ENCODE measurements around the gene PCDHGA5.
"Not testable (repeated sequence)": the region's sequence is repeated elsewhere in the genome, so short reads cannot be mapped to it uniquely, and the experiment has no call there.

The PCDHGA5 gene

DNA sequence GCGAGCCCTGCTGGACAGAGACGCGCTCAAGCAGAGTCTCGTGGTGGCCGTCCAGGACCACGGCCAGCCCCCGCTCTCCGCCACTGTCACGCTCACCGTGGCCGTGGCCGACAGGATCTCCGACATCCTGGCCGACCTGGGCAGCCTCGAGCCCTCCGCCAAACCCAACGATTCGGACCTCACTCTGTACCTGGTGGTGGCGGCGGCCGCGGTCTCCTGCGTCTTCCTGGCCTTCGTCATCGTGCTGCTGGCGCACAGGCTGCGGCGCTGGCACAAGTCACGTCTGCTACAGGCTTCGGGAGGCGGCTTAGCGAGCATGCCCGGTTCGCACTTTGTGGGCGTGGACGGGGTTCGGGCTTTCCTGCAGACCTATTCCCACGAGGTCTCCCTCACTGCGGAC is 31.4 kb upstream of the PCDHGA5 start:
- H3K27ac ChIP-seq (ENCODE audit: low read depth in 2 of 2, low read length in 2 of 2); H3K4me1 ChIP-seq (ENCODE audit: control insufficient read depth in 2 of 2, insufficient read depth in 2 of 2, low read length in 2 of 2); H3K4me3 ChIP-seq (ENCODE audit: low read length in 2 of 2); H3K27me3 ChIP-seq (ENCODE audit: control insufficient read depth in 2 of 2, insufficient read depth in 2 of 2, low read length in 2 of 2); H3K36me3 ChIP-seq (ENCODE audit: control insufficient read depth in 2 of 2, insufficient read depth in 2 of 2, low read length in 2 of 2); H3K9ac ChIP-seq (ENCODE audit: low read depth in 1 of 2, low read length in 2 of 2): not testable (repeated sequence)
- H3K9me3 ChIP-seq (ENCODE audit: control insufficient read depth in 2 of 2, low read length in 2 of 2): peaks cover 10 to 20% of the 10 kb centered on the region in 2 donors

DNA sequence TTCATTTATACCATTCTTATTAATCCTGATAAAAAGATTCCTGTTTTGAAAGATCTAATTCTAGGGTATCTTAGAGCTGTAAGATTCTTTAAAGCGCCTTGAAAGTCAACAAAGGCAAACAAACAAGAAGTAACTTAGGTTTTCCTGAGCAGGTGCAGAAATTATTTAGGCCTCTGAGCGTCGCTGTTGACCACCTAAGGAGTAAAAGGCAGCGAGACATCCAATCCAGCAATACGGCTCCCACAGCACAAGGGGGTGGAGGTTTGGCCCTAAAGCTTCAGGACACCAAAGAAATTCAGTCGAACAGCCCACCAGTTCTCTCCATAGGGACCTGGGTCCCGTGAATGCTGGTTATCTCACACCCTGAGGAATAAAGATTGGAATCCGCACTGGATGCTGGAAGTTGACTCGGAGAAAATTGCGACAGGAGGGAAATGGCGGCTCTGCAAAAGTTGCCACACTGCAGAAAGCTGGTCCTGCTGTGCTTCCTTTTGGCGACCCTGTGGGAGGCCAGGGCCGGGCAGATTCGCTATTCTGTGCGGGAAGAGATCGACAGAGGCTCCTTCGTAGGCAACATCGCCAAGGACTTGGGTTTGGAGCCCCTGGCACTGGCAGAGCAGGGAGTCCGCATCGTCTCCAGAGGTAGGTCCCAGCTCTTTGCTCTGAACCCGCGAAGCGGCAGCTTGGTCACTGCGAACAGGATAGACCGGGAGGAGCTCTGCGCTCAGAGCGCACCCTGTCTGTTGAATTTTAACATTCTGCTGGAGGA is 25.2 kb upstream of the PCDHGA5 start, which contains the start of gene PCDHGA2:
TSS of gene PCDHGA2 (plus strand) at position 223 of the 769 bp plus-strand sequence.
- peak within 1 kb of the TSS; percentile 10 to 39 for H3K4me3 ChIP-seq (ENCODE audit: low read length in 2 of 2)
- peaks cover 19 to 22% of the 10 kb centered on the region in 2 donors for H3K9me3 ChIP-seq (ENCODE audit: control insufficient read depth in 2 of 2, low read length in 2 of 2)
- no peak within 1 kb of the TSS for H3K9ac ChIP-seq (ENCODE audit: low read depth in 1 of 2, low read length in 2 of 2)
- no peaks in the 10 kb centered on the region for H3K4me1 ChIP-seq (ENCODE audit: control insufficient read depth in 2 of 2, insufficient read depth in 2 of 2, low read length in 2 of 2)
- no peaks in the 10 kb centered on the region for H3K36me3 ChIP-seq (ENCODE audit: control insufficient read depth in 2 of 2, insufficient read depth in 2 of 2, low read length in 2 of 2)
- H3K27ac ChIP-seq (ENCODE audit: low read depth in 2 of 2, low read length in 2 of 2): no peak within 1 kb of the TSS
- H3K27me3 ChIP-seq (ENCODE audit: control insufficient read depth in 2 of 2, insufficient read depth in 2 of 2, low read length in 2 of 2): no peaks in the 10 kb centered on the region

DNA sequence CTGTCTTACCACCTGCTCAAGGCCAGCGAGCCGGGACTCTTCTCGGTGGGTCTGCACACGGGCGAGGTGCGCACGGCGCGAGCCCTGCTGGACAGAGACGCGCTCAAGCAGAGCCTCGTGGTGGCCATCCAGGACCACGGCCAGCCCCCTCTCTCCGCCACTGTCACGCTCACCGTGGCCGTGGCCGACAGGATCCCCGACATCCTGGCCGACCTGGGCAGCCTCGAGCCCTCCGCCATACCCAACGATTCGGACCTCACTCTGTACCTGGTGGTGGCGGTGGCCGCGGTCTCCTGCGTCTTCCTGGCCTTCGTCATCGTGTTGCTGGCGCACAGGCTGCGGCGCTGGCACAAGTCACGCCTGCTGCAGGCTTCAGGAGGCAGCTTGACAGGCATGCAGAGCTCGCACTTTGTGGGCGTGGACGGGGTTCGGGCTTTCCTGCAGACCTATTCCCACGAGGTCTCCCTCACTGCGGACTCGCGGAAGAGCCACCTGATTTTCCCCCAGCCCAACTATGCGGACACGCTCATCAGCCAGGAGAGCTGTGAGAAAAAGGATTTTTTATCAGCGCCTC is 23.1 kb upstream of the PCDHGA5 start:
- not testable (repeated sequence) for H3K27me3 ChIP-seq (ENCODE audit: control insufficient read depth in 2 of 2, insufficient read depth in 2 of 2, low read length in 2 of 2); H3K27ac ChIP-seq (ENCODE audit: low read depth in 2 of 2, low read length in 2 of 2); H3K36me3 ChIP-seq (ENCODE audit: control insufficient read depth in 2 of 2, insufficient read depth in 2 of 2, low read length in 2 of 2); H3K9ac ChIP-seq (ENCODE audit: low read depth in 1 of 2, low read length in 2 of 2); H3K4me3 ChIP-seq (ENCODE audit: low read length in 2 of 2); H3K4me1 ChIP-seq (ENCODE audit: control insufficient read depth in 2 of 2, insufficient read depth in 2 of 2, low read length in 2 of 2)
- peaks cover 27 to 32% of the 10 kb centered on the region in 2 donors for H3K9me3 ChIP-seq (ENCODE audit: control insufficient read depth in 2 of 2, low read length in 2 of 2)

DNA sequence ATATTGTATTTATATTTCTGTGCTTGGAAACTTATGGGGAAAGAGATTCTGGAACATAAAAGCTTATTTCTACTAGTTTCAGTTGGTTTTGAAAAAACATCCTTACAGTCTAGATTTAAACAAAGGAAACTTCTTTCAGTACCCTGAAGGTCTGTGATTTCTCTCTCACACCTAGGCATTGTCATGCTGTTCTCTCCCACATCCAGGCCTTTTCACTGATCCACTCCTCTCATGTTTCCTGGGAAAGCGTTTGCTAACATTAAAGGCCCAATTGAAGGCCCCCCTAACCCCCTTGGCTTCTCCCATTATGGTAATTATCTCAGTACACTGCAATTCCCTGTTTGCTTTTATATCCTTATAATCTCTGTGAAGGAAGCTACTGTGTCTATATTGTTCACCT is 21.2 kb upstream of the PCDHGA5 start:
- Histone ChIP-seq H3K9ac (ENCODE audit: low read depth in 1 of 2, low read length in 2 of 2) (no peak overlapping the region), H3K9me3 (ENCODE audit: control insufficient read depth in 2 of 2, low read length in 2 of 2) (peaks cover 27 to 32% of the 10 kb centered on the region in 2 donors), H3K27ac (ENCODE audit: low read depth in 2 of 2, low read length in 2 of 2) (no peak overlapping the region), H3K4me1 (ENCODE audit: control insufficient read depth in 2 of 2, insufficient read depth in 2 of 2, low read length in 2 of 2) (no peaks in the 10 kb centered on the region), H3K27me3 (ENCODE audit: control insufficient read depth in 2 of 2, insufficient read depth in 2 of 2, low read length in 2 of 2) (no peaks in the 10 kb centered on the region), H3K4me3 (ENCODE audit: low read length in 2 of 2) (no peak overlapping the region), H3K36me3 (ENCODE audit: control insufficient read depth in 2 of 2, insufficient read depth in 2 of 2, low read length in 2 of 2) (no peaks in the 10 kb centered on the region)

DNA sequence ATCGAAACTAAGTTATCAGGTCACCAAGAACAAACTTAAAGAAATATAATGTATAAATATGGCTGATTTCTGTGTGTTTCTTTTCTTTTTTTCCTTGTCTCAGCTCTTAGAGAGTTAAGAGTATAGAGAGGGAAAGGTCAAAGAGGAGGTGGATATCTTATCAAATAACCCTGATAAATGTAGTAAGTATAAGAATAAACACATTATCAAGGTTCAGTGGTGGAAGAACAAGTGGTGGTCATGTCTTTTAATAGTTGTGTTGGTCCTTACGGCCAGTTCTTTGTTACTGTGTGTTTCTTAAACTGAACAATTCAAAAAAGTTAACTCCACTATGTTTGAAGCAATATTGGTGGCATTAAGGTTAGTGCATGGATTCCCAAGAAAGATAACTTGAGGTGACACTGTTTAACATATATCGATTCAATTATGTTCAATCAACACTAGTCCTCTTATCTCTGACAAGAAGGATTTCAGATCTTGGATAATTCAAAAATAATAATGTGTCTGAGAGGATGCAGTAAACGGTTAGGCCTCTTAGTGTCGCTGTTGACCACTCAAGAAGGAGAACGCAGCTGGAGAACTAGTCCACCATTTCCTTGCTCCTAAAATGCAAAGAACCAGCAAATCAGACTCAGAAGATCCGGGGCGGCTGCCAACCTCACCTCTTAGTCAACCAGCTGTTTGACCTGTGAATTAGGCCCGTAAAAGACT is 20.6 kb upstream of the PCDHGA5 start, which contains the start of gene PCDHGA3:
TSS of gene PCDHGA3 (plus strand) at position 588 of the 711 bp plus-strand sequence. CDS start 205 bp downstream, outside the sequence.
- peak within 1 kb of the TSS; percentile 5 to 19 for H3K4me3 ChIP-seq (ENCODE audit: low read length in 2 of 2)
- no peak within 1 kb of the TSS for H3K27ac ChIP-seq (ENCODE audit: low read depth in 2 of 2, low read length in 2 of 2)
- H3K9me3 ChIP-seq (ENCODE audit: control insufficient read depth in 2 of 2, low read length in 2 of 2): peaks cover 27 to 32% of the 10 kb centered on the region in 2 donors
- no peaks in the 10 kb centered on the region for H3K27me3 ChIP-seq (ENCODE audit: control insufficient read depth in 2 of 2, insufficient read depth in 2 of 2, low read length in 2 of 2)
- no peak within 1 kb of the TSS for H3K9ac ChIP-seq (ENCODE audit: low read depth in 1 of 2, low read length in 2 of 2)
- H3K36me3 ChIP-seq (ENCODE audit: control insufficient read depth in 2 of 2, insufficient read depth in 2 of 2, low read length in 2 of 2): no peaks in the 10 kb centered on the region
- H3K4me1 ChIP-seq (ENCODE audit: control insufficient read depth in 2 of 2, insufficient read depth in 2 of 2, low read length in 2 of 2): no peaks in the 10 kb centered on the region

DNA sequence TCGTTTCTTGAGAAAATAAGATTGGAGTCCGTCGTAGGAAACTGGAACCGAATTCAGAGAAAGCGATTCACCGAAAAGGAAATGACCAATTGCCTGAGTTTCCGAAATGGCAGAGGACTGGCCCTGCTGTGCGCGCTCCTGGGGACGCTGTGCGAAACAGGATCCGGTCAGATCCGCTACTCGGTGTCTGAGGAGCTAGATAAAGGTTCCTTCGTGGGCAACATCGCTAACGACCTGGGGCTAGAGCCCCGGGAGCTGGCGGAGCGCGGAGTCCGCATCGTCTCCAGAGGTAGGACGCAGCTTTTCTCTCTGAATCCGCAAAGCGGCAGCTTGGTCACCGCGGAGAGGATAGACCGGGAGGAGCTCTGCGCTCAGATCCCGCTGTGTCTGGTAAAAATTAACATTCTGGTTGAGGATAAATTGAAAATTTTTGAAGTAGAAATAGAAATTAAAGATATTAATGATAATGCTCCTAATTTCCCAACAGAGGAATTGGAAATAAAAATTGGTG is 20.0 kb upstream of the PCDHGA5 start:
- H3K4me1 ChIP-seq (ENCODE audit: control insufficient read depth in 2 of 2, insufficient read depth in 2 of 2, low read length in 2 of 2): no peaks in the 10 kb centered on the region
- H3K36me3 ChIP-seq (ENCODE audit: control insufficient read depth in 2 of 2, insufficient read depth in 2 of 2, low read length in 2 of 2): no peaks in the 10 kb centered on the region
- H3K27me3 ChIP-seq (ENCODE audit: control insufficient read depth in 2 of 2, insufficient read depth in 2 of 2, low read length in 2 of 2): no peaks in the 10 kb centered on the region
- no peak overlapping the region for H3K9ac ChIP-seq (ENCODE audit: low read depth in 1 of 2, low read length in 2 of 2)
- H3K9me3 ChIP-seq (ENCODE audit: control insufficient read depth in 2 of 2, low read length in 2 of 2): peaks cover 22 to 30% of the 10 kb centered on the region in 2 donors
- H3K4me3 ChIP-seq (ENCODE audit: low read length in 2 of 2): peak overlapping the region; percentile 5 to 19
- no peak overlapping the region for H3K27ac ChIP-seq (ENCODE audit: low read depth in 2 of 2, low read length in 2 of 2)

DNA sequence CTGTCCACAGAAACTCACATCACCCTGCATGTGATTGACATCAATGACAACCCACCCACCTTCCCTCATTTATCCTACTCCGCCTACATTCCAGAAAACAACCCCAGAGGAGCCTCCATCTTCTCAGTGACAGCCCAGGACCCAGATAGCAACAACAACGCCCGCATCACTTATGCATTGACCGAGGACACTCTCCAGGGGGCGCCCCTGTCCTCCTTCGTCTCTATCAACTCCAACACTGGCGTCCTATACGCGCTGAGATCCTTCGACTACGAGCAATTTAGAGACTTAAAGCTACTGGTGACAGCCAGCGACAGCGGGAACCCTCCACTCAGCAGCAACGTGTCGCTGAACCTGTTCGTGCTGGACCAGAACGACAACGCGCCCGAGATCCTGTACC is 18.6 kb upstream of the PCDHGA5 start:
- Histone ChIP-seq H3K4me3 (ENCODE audit: low read length in 2 of 2) (no peak overlapping the region), H3K27me3 (ENCODE audit: control insufficient read depth in 2 of 2, insufficient read depth in 2 of 2, low read length in 2 of 2) (no peaks in the 10 kb centered on the region), H3K36me3 (ENCODE audit: control insufficient read depth in 2 of 2, insufficient read depth in 2 of 2, low read length in 2 of 2) (no peaks in the 10 kb centered on the region), H3K27ac (ENCODE audit: low read depth in 2 of 2, low read length in 2 of 2) (no peak overlapping the region), H3K9me3 (ENCODE audit: control insufficient read depth in 2 of 2, low read length in 2 of 2) (peaks cover 12 to 23% of the 10 kb centered on the region in 2 donors), H3K4me1 (ENCODE audit: control insufficient read depth in 2 of 2, insufficient read depth in 2 of 2, low read length in 2 of 2) (no peaks in the 10 kb centered on the region), H3K9ac (ENCODE audit: low read depth in 1 of 2, low read length in 2 of 2) (no peak overlapping the region)

DNA sequence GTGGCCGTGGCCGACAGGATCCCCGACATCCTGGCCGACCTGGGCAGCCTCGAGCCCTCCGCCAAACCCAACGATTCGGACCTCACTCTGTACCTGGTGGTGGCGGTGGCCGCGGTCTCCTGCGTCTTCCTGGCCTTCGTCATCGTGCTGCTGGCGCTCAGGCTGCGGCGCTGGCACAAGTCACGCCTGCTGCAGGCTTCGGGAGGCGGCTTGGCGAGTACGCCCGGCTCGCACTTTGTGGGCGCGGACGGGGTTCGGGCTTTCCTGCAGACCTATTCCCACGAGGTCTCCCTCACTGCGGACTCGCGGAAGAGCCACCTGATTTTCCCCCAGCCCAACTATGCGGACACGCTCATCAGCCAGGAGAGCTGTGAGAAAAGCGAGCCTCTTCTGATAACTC is 17.9 kb upstream of the PCDHGA5 start:
- H3K27me3 ChIP-seq (ENCODE audit: control insufficient read depth in 2 of 2, insufficient read depth in 2 of 2, low read length in 2 of 2); H3K9ac ChIP-seq (ENCODE audit: low read depth in 1 of 2, low read length in 2 of 2); H3K36me3 ChIP-seq (ENCODE audit: control insufficient read depth in 2 of 2, insufficient read depth in 2 of 2, low read length in 2 of 2); H3K27ac ChIP-seq (ENCODE audit: low read depth in 2 of 2, low read length in 2 of 2); H3K4me3 ChIP-seq (ENCODE audit: low read length in 2 of 2); H3K4me1 ChIP-seq (ENCODE audit: control insufficient read depth in 2 of 2, insufficient read depth in 2 of 2, low read length in 2 of 2): not testable (repeated sequence)
- H3K9me3 ChIP-seq (ENCODE audit: control insufficient read depth in 2 of 2, low read length in 2 of 2): peaks cover 12 to 26% of the 10 kb centered on the region in 2 donors

DNA sequence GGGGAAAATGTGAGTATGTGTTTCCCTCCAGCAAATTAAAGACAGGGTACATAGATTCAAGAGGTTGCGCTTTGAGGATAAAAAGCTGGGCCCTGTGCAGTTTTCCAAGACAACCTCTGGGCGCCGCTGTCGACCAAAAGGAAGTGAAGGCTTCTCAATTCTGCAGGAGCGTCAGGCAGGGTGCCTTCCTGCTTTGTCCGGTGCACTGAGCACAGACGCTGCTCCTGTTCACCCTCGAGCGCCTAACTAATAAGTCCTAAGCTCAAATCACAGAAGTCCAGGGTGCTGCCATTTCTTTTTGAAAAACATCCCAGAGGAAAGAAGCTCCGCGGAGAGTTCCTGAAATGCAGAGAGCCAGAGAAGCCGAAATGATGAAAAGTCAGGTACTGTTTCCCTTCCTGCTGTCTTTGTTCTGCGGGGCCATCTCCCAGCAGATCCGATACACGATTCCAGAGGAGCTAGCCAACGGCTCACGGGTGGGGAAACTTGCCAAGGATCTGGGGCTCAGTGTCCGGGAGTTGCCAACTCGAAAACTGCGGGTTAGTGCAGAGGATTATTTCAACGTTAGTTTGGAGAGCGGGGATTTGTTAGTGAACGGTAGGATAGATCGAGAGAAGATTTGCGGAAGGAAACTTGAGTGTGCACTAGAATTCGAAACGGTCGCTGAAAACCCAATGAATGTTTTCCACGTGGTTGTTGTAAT is 13.9 kb upstream of the PCDHGA5 start, which contains the start of gene PCDHGB1:
TSS of gene PCDHGB1 (plus strand) at position 183 of the 703 bp plus-strand sequence. CDS start at position 345, 162 bp downstream.
- H3K9me3 ChIP-seq (ENCODE audit: control insufficient read depth in 2 of 2, low read length in 2 of 2): peaks cover 4 to 19% of the 10 kb centered on the region in 2 donors

More for the DNA sequence above, 13.9 kb upstream of the PCDHGA5 start, which contains the start of gene PCDHGB1:
- Histone ChIP-seq H3K36me3 (ENCODE audit: control insufficient read depth in 2 of 2, insufficient read depth in 2 of 2, low read length in 2 of 2) (no peaks in the 10 kb centered on the region), H3K4me3 (ENCODE audit: low read length in 2 of 2) (peak within 1 kb of the TSS in 1 of 2 donors; percentile 56), H3K27me3 (ENCODE audit: control insufficient read depth in 2 of 2, insufficient read depth in 2 of 2, low read length in 2 of 2) (no peaks in the 10 kb centered on the region), H3K4me1 (ENCODE audit: control insufficient read depth in 2 of 2, insufficient read depth in 2 of 2, low read length in 2 of 2) (no peaks in the 10 kb centered on the region), H3K9ac (ENCODE audit: low read depth in 1 of 2, low read length in 2 of 2) (no peak within 1 kb of the TSS), H3K27ac (ENCODE audit: low read depth in 2 of 2, low read length in 2 of 2) (no peak within 1 kb of the TSS)

Data from mucosa of rectum (tissue), 2 donors.